AG04450 (cell line): ENCODE data around the gene CXCR5. TPM values are rescaled to one million over a fixed set of nuclear protein-coding genes. Genes with fewer than 3 reads are reported as not detected.
A peak's percentile ranks its signal among the peaks of the same experiment; 100 is the strongest.

Experiments used
- CTCF ChIA-PET: fragments of 300-600, 350-600 bp; formaldehyde crosslinking; extraction: SDS; loops from one replicate; lab custom pipeline; 2022; ENCODE audit warnings: antibody characterized with exemption, inconsistent platforms; lab: Charles Lee
- POLR2A ChIA-PET: fragments of 350-600 bp; formaldehyde crosslinking; extraction: SDS; loops from one replicate; lab custom pipeline; 2021; ENCODE audit warnings: antibody characterized with exemption, inconsistent platforms; lab: Yijun Ruan, JAX
- DNase-seq: peaks from one replicate; pipeline ENCODE4 v3.0.0-alpha.2; 2011; ENCODE audit warnings: low read depth, low spot score
- H3K27ac ChIP-seq: one replicate; pipeline ENCODE4 v1.5.1; 2012; ENCODE audit warnings: low read depth, low read length, control low read depth
- H3K27me3 ChIP-seq: one replicate; pipeline ENCODE4 v1.6.0; 2012; ENCODE audit warnings: low read length; ENCODE audit not compliant: control insufficient read depth, insufficient read depth
- H3K4me3 ChIP-seq: 2 replicates; pipeline ENCODE4 v1.5.1; 2011; ENCODE audit warnings: mild to moderate bottlenecking, low read depth, low read length, control low read depth
- H3K9me3 ChIP-seq: 2 replicates; pipeline ENCODE4 v1.5.1; 2012; ENCODE audit warnings: low read length; ENCODE audit not compliant: control insufficient read depth, insufficient read depth
- polyA plus RNA-seq: library from polyadenylated mRNA; depleted of rRNA; stranded (reverse); fragments of >200 nt; gene quantifications from 2 replicates; pipeline ENCODE4 v1.2.3, GENCODE V29; 2011
- TF ChIP-seq, protein P1 (sequence below): IDR thresholded peaks from 2 replicates; pipeline ENCODE4 v1.5.1; 2011; ENCODE audit warnings: low read depth, low read length, control low read depth, inconsistent platforms

CXCR5 gene
- polyA plus RNA-seq, 1 experiment: not detected

DNA sequence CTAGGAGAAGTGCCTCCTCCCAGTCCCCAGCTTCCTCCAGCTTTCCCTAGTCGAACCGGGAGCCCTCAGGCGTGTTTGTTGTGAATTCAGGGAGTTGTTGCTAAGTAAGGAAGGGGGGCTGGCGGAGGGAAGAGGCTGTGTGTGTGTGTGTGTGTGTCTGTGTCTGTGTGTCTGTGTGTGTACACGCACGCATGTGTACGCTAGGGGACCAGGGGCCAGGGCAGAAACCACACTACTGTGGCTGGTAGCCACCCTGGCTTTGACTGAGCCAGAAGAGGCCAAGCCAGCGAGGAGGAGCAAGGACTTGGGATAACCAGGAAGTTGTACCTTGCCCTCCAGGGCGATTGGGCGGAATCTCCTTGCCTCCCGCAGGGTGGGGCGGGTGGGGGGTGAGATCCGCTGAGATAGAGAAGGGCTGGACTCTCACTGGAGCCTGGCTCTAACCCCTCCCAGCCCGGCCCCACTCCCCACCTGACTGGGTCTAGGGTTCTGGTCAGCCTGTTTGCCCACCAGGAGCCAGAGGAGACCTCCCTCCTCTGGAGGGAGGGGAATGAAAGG, 34.5 kb downstream of the CXCR5 start:
- no peaks in the 10 kb centered on the region for H3K27me3 ChIP-seq
- CTCF ChIA-PET: no interaction called here
- peak overlapping the region; percentile 53 for H3K4me3 ChIP-seq
- no peaks in the 10 kb centered on the region; the same call in 1 of the 2 replicates for H3K9me3 ChIP-seq
- POLR2A ChIA-PET: no interaction called here
- TF ChIP-seq, protein P1, sequence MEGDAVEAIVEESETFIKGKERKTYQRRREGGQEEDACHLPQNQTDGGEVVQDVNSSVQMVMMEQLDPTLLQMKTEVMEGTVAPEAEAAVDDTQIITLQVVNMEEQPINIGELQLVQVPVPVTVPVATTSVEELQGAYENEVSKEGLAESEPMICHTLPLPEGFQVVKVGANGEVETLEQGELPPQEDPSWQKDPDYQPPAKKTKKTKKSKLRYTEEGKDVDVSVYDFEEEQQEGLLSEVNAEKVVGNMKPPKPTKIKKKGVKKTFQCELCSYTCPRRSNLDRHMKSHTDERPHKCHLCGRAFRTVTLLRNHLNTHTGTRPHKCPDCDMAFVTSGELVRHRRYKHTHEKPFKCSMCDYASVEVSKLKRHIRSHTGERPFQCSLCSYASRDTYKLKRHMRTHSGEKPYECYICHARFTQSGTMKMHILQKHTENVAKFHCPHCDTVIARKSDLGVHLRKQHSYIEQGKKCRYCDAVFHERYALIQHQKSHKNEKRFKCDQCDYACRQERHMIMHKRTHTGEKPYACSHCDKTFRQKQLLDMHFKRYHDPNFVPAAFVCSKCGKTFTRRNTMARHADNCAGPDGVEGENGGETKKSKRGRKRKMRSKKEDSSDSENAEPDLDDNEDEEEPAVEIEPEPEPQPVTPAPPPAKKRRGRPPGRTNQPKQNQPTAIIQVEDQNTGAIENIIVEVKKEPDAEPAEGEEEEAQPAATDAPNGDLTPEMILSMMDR: no peak
- no peak for DNase-seq
- peak overlapping the region; percentile 96 for H3K27ac ChIP-seq

GRCh38 chr11:118918686-118919280, 35.1 kb downstream of the CXCR5 start:
- Histone ChIP-seq H3K27me3 (no peaks in the 10 kb centered on the region), H3K4me3 (peak overlapping the region; percentile 99), H3K27ac (peak overlapping the region; percentile 96), H3K9me3 (no peaks in the 10 kb centered on the region; the same call in 1 of the 2 replicates)
- ChIA-PET POLR2A (interaction anchor here (0.6 kb wide), 1 partner anchor 340 kb away, joined by 3 read pairs; no protein-coding TSS in a partner anchor), CTCF (no interaction called here)
- DNase-seq: no peak
- TF ChIP-seq, protein P1: no peak

DNA sequence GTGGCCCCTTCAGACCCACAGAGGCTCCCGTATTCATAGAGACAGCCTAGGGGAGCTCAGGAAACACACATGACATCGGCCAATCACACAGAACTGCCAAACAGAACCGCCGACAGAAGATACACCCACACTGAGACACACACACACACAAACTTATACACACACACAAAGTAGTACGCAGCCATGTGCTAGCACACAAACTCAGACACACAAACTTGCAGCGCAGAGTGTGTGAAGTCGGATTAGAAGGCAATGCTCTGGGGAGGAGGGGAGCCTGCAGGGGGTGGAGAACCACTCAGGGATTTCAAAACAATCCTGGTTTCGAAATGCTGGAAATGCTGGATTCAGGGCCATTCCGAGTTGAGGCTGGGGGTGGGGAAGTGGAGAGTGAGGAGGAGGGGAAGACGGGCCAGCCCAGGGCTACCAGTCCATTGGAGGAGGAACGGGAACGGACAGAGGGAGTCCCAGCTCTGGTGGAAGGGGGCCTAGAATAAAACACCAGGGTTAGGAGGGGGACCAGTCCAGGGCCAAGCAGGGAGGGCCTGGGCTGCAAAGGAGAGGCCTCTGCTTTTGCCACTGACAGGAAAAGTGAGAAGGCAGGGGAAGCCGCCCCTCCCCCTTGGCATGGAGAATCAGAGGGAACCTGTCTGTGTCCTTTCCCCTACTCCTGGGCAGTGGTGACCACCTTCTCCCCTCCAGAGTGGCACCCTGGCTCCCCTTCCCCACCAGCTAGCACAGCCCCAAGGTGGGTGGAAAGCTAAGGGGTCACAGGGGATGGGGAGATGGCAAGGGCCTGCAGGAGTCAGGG, 37.6 kb downstream of the CXCR5 start:
- Histone ChIP-seq H3K9me3 (no peaks in the 10 kb centered on the region; the same call in 1 of the 2 replicates), H3K4me3 (peak overlapping the region; percentile 99), H3K27me3 (no peaks in the 10 kb centered on the region), H3K27ac (peak overlapping the region; percentile 93)
- TF ChIP-seq, protein P1: no peak
- DNase-seq: no peak
- POLR2A ChIA-PET: no interaction called here
- CTCF ChIA-PET: interaction anchor here (1.5 kb wide), 2 partner anchors 15 to 232 kb away, joined by 5 read pairs; no protein-coding TSS in a partner anchor

- DNase-seq: no peak
- no peaks in the 10 kb centered on the region; the same call in 1 of the 2 replicates for H3K9me3 ChIP-seq
- H3K27ac ChIP-seq: peak overlapping the region; percentile 57
- ChIA-PET CTCF (interaction anchor here (1.5 kb wide), 2 partner anchors 16 to 232 kb away, joined by 5 read pairs; no protein-coding TSS in a partner anchor), POLR2A (interaction anchor here (1.0 to 1.1 kb wide), 2 partner anchors 27 to 130 kb away, joined by 3 to 4 read pairs; no protein-coding TSS in a partner anchor)
- peak overlapping the region; percentile 99 for H3K4me3 ChIP-seq
- H3K27me3 ChIP-seq: no peaks in the 10 kb centered on the region
- TF ChIP-seq, protein P1: no peak
Measured at GRCh38 chr11:118921929-118922744, 38.4 kb downstream of the CXCR5 start.
